H1 (cell line): ENCODE results near the gene KNDC1. TPM values are rescaled to one million over a fixed set of nuclear protein-coding genes. Genes with fewer than 3 reads are reported as not detected.

Source experiments
- CTCF ChIA-PET: fragments of 300-600 bp; sonication (Branson Sonifier 250); formaldehyde crosslinking; loops from one replicate; lab custom pipeline; 2021; ENCODE audit not compliant: partially characterized antibody; lab: Charles Lee
- POLR2A ChIA-PET: fragments of 300-600 bp; sonication (Branson Sonifier 250); formaldehyde crosslinking; loops from one replicate; lab custom pipeline; 2021; ENCODE audit warnings: inconsistent platforms; ENCODE audit not compliant: partially characterized antibody; lab: Charles Lee
- DNase-seq, 2 experiments: peaks; one replicate each; pipeline versions ENCODE4 v3.0.0 to v3.0.0-alpha.2; 2010 to 2022; ENCODE audit warnings: low spot score in 2 of 2, low read depth in 1 of 2, mixed read lengths in 1 of 2
- FAIRE-seq: peaks from 2 replicates; lab custom pipeline; 2011; peaks lifted over from hg19 to GRCh38; lab: Jason Lieb, UNC
- H2AFZ ChIP-seq: 2 replicates; pipeline ENCODE4 v1.8.1; 2012; ENCODE audit warnings: low read length, inconsistent platforms
- H2AK5ac ChIP-seq: 2 replicates; pipeline ENCODE4 v1.6.1; 2013; ENCODE audit warnings: low read depth, low read length
- H2BK120ac ChIP-seq: replicated peaks from 2 replicates; pipeline ENCODE3; 2013; ENCODE audit warnings: low read depth, low read length, inconsistent platforms
- H2BK12ac ChIP-seq: 2 replicates; pipeline ENCODE4 v1.6.1; 2013; ENCODE audit warnings: low read depth, low read length
- H2BK15ac ChIP-seq: 2 replicates; pipeline ENCODE4 v1.6.1; 2013; ENCODE audit warnings: low read length
- H2BK20ac ChIP-seq: 2 replicates; pipeline ENCODE4 v1.6.1; 2013; ENCODE audit warnings: low read length
- H2BK5ac ChIP-seq: 2 replicates; pipeline ENCODE4 v1.6.1; 2013; ENCODE audit warnings: low read depth, low read length
- H3K14ac ChIP-seq: 2 replicates; pipeline ENCODE4 v1.6.1; 2013; ENCODE audit warnings: inconsistent platforms; ENCODE audit not compliant: insufficient read length
- H3K18ac ChIP-seq: 2 replicates; pipeline ENCODE4 v1.6.1; 2013; ENCODE audit warnings: low read length; ENCODE audit errors: extremely low read depth
- H3K23ac ChIP-seq: 2 replicates; pipeline ENCODE4 v1.6.1; 2013; ENCODE audit warnings: inconsistent platforms; ENCODE audit not compliant: insufficient read length
- H3K23me2 ChIP-seq: 2 replicates; pipeline ENCODE4 v1.6.1; 2013; ENCODE audit warnings: low read depth, low read length
- H3K27ac ChIP-seq: 2 replicates; pipeline ENCODE4 v1.6.1; 2011; ENCODE audit warnings: low read depth, low read length, inconsistent platforms
- H3K27me3 ChIP-seq, 4 experiments: replicated peaks in 1 of 4; 1 replicate in 1 of 4; 2 replicates in 3 of 4; pipeline versions ENCODE4 v1.6.1 to v1.8.1; 2011 to 2013; ENCODE audit warnings: low read length in 3 of 4, mild to moderate bottlenecking in 3 of 4, inconsistent platforms in 2 of 4, mixed read lengths in 2 of 4, moderate library complexity in 1 of 4; ENCODE audit not compliant: control insufficient read depth in 3 of 4, insufficient read depth in 3 of 4; ENCODE audit errors: extremely low read depth in 1 of 4
- H3K36me3 ChIP-seq, 4 experiments: 2 replicates each; pipeline versions ENCODE4 v1.6.1 to v1.8.1; 2011 to 2013; ENCODE audit warnings: mild to moderate bottlenecking in 4 of 4, low read length in 3 of 4, moderate library complexity in 2 of 4, control low read depth in 1 of 4, inconsistent platforms in 1 of 4; ENCODE audit not compliant: insufficient read depth in 4 of 4, control insufficient read depth in 2 of 4
- H3K4ac ChIP-seq: replicated peaks from 2 replicates; pipeline ENCODE3; 2013; ENCODE audit warnings: low read length, low read depth, mixed read lengths, inconsistent platforms; ENCODE audit not compliant: insufficient read length
- H3K4me1 ChIP-seq, 4 experiments: replicated peaks in 1 of 4; 1 replicate in 1 of 4; 2 replicates in 3 of 4; pipeline versions ENCODE4 v1.6.1 to v1.8.1; 2011 to 2013; ENCODE audit warnings: low read length in 3 of 4, inconsistent platforms in 2 of 4, mixed read lengths in 1 of 4; ENCODE audit not compliant: insufficient read depth in 4 of 4, control insufficient read depth in 3 of 4
- H3K4me2 ChIP-seq, 2 experiments: 2 replicates each; pipeline versions ENCODE4 v1.6.1 to v1.8.1; 2011 to 2013; ENCODE audit warnings: low read depth in 2 of 2, low read length in 2 of 2, control low read depth in 1 of 2, inconsistent platforms in 1 of 2, mild to moderate bottlenecking in 1 of 2; ENCODE audit not compliant: insufficient read depth in 1 of 2
- H3K4me3 ChIP-seq, 4 experiments: fragments of 200-600, 300-600 bp in 1 of 4; sonication (generic), shearing (Covaris generic), sonication (Bioruptor Twin) in 1 of 4; 2 replicates each; pipeline versions ENCODE4 v1.5.1 to v1.8.1; 2011 to 2016; ENCODE audit warnings: low read length in 4 of 4, low read depth in 3 of 4, control low read depth in 2 of 4, inconsistent platforms in 2 of 4, mild to moderate bottlenecking in 2 of 4, mixed read lengths in 1 of 4, moderate library complexity in 1 of 4; ENCODE audit not compliant: insufficient read depth in 2 of 4; ENCODE audit errors: extremely low read depth in 1 of 4
- H3K56ac ChIP-seq: replicated peaks from 2 replicates; pipeline ENCODE3; 2013; ENCODE audit warnings: low read depth, mild to moderate bottlenecking, mixed read lengths, low read length, inconsistent platforms; ENCODE audit not compliant: insufficient read length
- H3K79me1 ChIP-seq: 2 replicates; pipeline ENCODE4 v1.6.1; 2013; ENCODE audit warnings: low read depth, low read length, control low read depth
- H3K79me2 ChIP-seq, 2 experiments: 2 replicates each; pipeline versions ENCODE4 v1.6.1 to v1.8.1; 2012 to 2013; ENCODE audit warnings: low read length in 2 of 2, mild to moderate bottlenecking in 2 of 2, inconsistent platforms in 1 of 2; ENCODE audit not compliant: insufficient read depth in 2 of 2, control insufficient read depth in 1 of 2
- H3K9ac ChIP-seq, 4 experiments: replicated peaks in 1 of 4; 1 replicate in 1 of 4; 2 replicates in 3 of 4; pipeline versions ENCODE4 v1.6.1 to v1.8.1; 2011 to 2013; ENCODE audit warnings: low read depth in 3 of 4, low read length in 3 of 4, control low read depth in 2 of 4, mild to moderate bottlenecking in 2 of 4, moderate library complexity in 2 of 4, inconsistent platforms in 1 of 4; ENCODE audit errors: extremely low read depth in 1 of 4
- H3K9me3 ChIP-seq, 2 experiments: 2 replicates each; pipeline versions ENCODE4 v1.6.1 to v1.8.1; 2012 to 2013; ENCODE audit warnings: mild to moderate bottlenecking in 2 of 2, moderate library complexity in 2 of 2, control low read depth in 1 of 2, inconsistent platforms in 1 of 2, low read depth in 1 of 2, low read length in 1 of 2, mixed read lengths in 1 of 2; ENCODE audit not compliant: insufficient read depth in 2 of 2
- H4K20me1 ChIP-seq, 2 experiments: replicated peaks in 1 of 2; 2 replicates each; pipeline versions ENCODE3 to v1.8.1; 2011 to 2013; ENCODE audit warnings: inconsistent platforms in 2 of 2, low read length in 2 of 2, mild to moderate bottlenecking in 1 of 2; ENCODE audit not compliant: insufficient read depth in 2 of 2, control insufficient read depth in 1 of 2
- H4K5ac ChIP-seq: 2 replicates; pipeline ENCODE4 v1.6.1; 2013; ENCODE audit warnings: low read length, low read depth, mixed read lengths, inconsistent platforms; ENCODE audit not compliant: insufficient read length
- H4K8ac ChIP-seq: 2 replicates; pipeline ENCODE4 v1.8.0; 2013; ENCODE audit warnings: mild to moderate bottlenecking, moderate library complexity, low read length, inconsistent platforms; ENCODE audit not compliant: insufficient read depth; ENCODE audit errors: extremely low read depth
- H4K91ac ChIP-seq: replicated peaks from 2 replicates; pipeline ENCODE3; 2013; ENCODE audit warnings: low read length, mixed read lengths, inconsistent platforms; ENCODE audit not compliant: insufficient read length
- TAF1 ChIP-seq: IDR thresholded peaks from 2 replicates; pipeline ENCODE4 v1.6.1; 2011; ENCODE audit warnings: mild to moderate bottlenecking, low read depth, low read length
- WGBS, 2 experiments: shearing (Covaris generic) in 1 of 2; methylation state at CpG; one replicate each; pipeline versions ENCODE4 v1.1.6 to v1.1.7; 2013 to 2015; ENCODE audit warnings: low lambda C conversion rate in 2 of 2, mixed read lengths in 2 of 2, inconsistent platforms in 1 of 2, low coverage in 1 of 2, missing lambda C conversion rate in 1 of 2; ENCODE audit not compliant: insufficient replicate concordance in 2 of 2, insufficient coverage in 1 of 2, insufficient read length in 1 of 2; ENCODE audit errors: extremely low coverage in 1 of 2, missing lambda C conversion rate in 1 of 2; 5-methylcytosine and 5-hydroxymethylcytosine counted together
- polyA plus RNA-seq, 7 experiments: library from polyadenylated mRNA; depleted of rRNA in 3 of 7; stranded (reverse) in 5 of 7; unstranded in 2 of 7; fragments of >200 nt in 5 of 7; fragments of 200-250 nt in 2 of 7; gene quantifications; 1 replicate in 5 of 7; 2 replicates in 1 of 7; 4 replicates in 1 of 7; pipeline versions ENCODE4 v1.2.1 to v1.2.3, GENCODE V29; 2011 to 2013; ENCODE audit warnings: missing spikeins in 2 of 7, mixed read lengths in 2 of 7
- total RNA-seq: library from RNA; stranded (reverse); fragmentation: NEBNext Ultra II Directional; extraction: Animal tissue kit (Norgen Biotek cat#: 25700); gene quantifications from 2 replicates; pipeline ENCODE4 v1.2.1, GENCODE V29; 2021

KNDC1 gene
- total and polyA plus RNA-seq, 2 of the 8 experiments (the other 6 are each of a cell fraction or from before 2014, with no cell fraction given), result 7.5 to 16.7 TPM

DNA sequence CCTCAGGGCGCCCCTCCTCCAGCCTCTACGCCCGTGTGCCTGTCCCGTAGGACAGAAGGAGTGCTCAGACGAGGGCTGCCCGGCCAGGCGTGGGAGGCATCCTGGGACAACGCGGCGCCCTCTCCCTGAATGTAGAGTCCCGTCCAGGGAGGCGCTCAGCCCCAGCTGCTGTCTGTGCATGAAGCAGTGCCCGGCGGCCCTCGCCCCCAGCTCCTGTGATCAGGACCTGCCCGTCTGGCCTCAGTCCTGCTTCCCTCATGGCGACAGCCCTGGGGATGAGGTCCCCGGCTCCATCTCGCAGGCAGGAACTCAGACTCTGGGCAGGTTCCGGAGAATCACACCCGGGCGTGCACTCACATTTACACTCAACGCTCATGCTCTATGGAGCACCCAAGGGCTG, 45.1 kb downstream of the KNDC1 start:
- no peaks in the 10 kb centered on the region for H3K79me1 ChIP-seq
- no peaks in the 10 kb centered on the region; a peak in 1 of 7 replicates for H3K27me3 ChIP-seq
- ChIA-PET POLR2A (interaction anchor here (1.8 kb wide), 1 partner anchor 8 kb away, joined by 6 read pairs; no protein-coding TSS in a partner anchor), CTCF (interaction anchor here (0.7 to 3.4 kb wide), 2 partner anchors 9 to 62 kb away, joined by 3 to 11 read pairs; no protein-coding TSS in a partner anchor)
- H2AFZ ChIP-seq, result no peak overlapping the region
- FAIRE-seq, result no peak
- no peaks in the 10 kb centered on the region; a peak in 1 of 4 replicates for H3K9me3 ChIP-seq
- peaks cover 0 to 10% (median 0%) of the 10 kb centered on the region in 4 experiments; a peak in 3 of 8 replicates for H3K36me3 ChIP-seq
- H4K5ac ChIP-seq, result no peak overlapping the region
- H4K8ac ChIP-seq, result no peak overlapping the region
- H3K18ac ChIP-seq, result no peak overlapping the region
- H2BK120ac ChIP-seq, result no peak overlapping the region
- WGBS, 2 experiments, result 88% methylated on average over 23 of the region's 23 CpGs; no CpG with 5 or more reads in 1 of the 2 experiments
- no peak overlapping the region for H2AK5ac ChIP-seq
- H3K14ac ChIP-seq, result no peak overlapping the region
- no peak overlapping the region for H3K4ac ChIP-seq
- H4K20me1 ChIP-seq, result peaks cover 2 to 7% of the 10 kb centered on the region in 2 experiments
- no peak overlapping the region for H3K4me2 ChIP-seq
- H3K23ac ChIP-seq, result no peak overlapping the region
- no peak for DNase-seq
- no peak overlapping the region for H2BK12ac ChIP-seq
- H3K56ac ChIP-seq, result no peak overlapping the region
- no peak overlapping the region for H3K27ac ChIP-seq
- H2BK20ac ChIP-seq, result no peak overlapping the region
- no peak overlapping the region for H3K9ac ChIP-seq
- H3K4me3 ChIP-seq, result no peak overlapping the region
- no peaks in the 10 kb centered on the region for H3K79me2 ChIP-seq
- no peak overlapping the region for H2BK15ac ChIP-seq
- H4K91ac ChIP-seq, result no peak overlapping the region
- no peaks in the 10 kb centered on the region for H3K4me1 ChIP-seq
- H2BK5ac ChIP-seq, result no peak overlapping the region
- H3K23me2 ChIP-seq, result peaks cover 5% of the 10 kb centered on the region; the same call in 1 of the 2 replicates
- TF ChIP-seq TAF1, result no peak
